ENCODE measurements around the gene CLPX. TPM values are rescaled to one million over a fixed set of nuclear protein-coding genes. Genes with fewer than 3 reads are reported as not detected.

Gene CLPX
- total RNA-seq, 2 experiments from 2014 or later, result 26.0 to 53.3 TPM

DNA sequence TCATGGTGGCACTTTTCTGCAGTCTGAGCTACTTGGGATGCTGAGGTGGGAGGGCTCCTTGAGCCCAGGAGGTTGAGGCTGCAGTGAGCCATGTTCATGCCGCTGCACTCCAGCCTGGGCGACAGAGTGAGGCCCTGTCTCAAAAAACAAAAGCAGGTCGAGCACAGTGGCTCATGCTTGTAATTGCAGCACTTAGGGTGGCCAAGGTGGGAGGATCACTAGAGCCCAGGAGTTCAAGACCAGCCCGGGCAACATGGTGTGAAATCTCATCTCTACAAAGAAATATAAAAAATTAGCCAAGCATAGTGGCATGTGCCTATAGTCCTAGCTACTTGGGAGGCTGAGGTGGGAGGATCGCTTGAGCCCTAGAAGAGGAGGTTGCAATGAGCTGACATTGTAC, 80.1 kb downstream of the CLPX start:
- Histone ChIP-seq H3K4me1 (ENCODE audit: insufficient read depth, low read length, poor library complexity, severe bottlenecking) (no peaks in the 10 kb centered on the region), H2AFZ (ENCODE audit: low read length) (no peak overlapping the region), H3K9me2 (ENCODE audit: insufficient read depth, low read length) (no peaks in the 10 kb centered on the region), H3K79me2 (ENCODE audit: insufficient read depth, low read depth, low read length) (no peaks in the 10 kb centered on the region), H3K9me3 (ENCODE audit: low read length) (no peaks in the 10 kb centered on the region), H4K20me1 (ENCODE audit: insufficient read depth, low read length) (no peaks in the 10 kb centered on the region), H3K4me3 (ENCODE audit: low read depth, low read length, poor library complexity, severe bottlenecking) (no peak overlapping the region), H3K4me2 (ENCODE audit: low read length) (no peak overlapping the region), H3K27ac (ENCODE audit: low read depth, low read length, poor library complexity, severe bottlenecking) (no peak overlapping the region), H3K36me3 (ENCODE audit: insufficient read depth, low read length) (peaks cover 37% of the 10 kb centered on the region)
- BruUV-seq (replicated peaks), result no TSS peak
- CTCF ChIA-PET (ENCODE audit: unreplicated experiment), result no interaction called here
- no peak for DNase-seq (ENCODE audit: low spot score)
- intact Hi-C loops (cut with micrococcal nuclease; ENCODE audit: unreplicated experiment), result no loop called here
- POLR2A ChIA-PET, result no interaction called here
- TF ChIP-seq, protein P1, sequence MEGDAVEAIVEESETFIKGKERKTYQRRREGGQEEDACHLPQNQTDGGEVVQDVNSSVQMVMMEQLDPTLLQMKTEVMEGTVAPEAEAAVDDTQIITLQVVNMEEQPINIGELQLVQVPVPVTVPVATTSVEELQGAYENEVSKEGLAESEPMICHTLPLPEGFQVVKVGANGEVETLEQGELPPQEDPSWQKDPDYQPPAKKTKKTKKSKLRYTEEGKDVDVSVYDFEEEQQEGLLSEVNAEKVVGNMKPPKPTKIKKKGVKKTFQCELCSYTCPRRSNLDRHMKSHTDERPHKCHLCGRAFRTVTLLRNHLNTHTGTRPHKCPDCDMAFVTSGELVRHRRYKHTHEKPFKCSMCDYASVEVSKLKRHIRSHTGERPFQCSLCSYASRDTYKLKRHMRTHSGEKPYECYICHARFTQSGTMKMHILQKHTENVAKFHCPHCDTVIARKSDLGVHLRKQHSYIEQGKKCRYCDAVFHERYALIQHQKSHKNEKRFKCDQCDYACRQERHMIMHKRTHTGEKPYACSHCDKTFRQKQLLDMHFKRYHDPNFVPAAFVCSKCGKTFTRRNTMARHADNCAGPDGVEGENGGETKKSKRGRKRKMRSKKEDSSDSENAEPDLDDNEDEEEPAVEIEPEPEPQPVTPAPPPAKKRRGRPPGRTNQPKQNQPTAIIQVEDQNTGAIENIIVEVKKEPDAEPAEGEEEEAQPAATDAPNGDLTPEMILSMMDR (conservative IDR thresholded peaks at IDR 0.05; ENCODE audit: low read length), result no peak
- TF ChIP-seq EZH2phosphoT487 (IDR thresholded peaks at IDR 0.05; ENCODE audit: borderline replicate concordance, low read depth, low read length), result no peak

DNA sequence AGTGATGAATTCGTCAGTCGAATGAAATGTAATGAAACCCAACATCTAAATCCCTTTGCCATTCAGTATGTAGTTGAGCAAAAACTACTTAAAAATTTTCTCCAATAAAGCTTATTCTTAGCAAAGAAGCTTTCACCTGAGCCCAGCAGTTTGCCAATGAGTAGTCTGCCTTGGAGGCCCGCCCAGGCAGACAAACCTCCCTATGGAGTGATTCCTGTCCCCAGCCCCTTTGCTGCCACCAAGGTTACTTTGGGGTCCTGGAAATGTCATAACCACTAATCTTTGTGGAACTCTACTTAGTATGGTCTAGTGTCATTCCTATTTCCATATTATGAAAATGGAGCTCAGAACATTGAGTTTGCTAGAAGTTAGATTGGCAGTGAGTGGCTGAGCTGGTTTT, 82.2 kb downstream of the CLPX start:
- H3K4me2 ChIP-seq (ENCODE audit: low read length), result no peak overlapping the region
- no peak overlapping the region for H3K27ac ChIP-seq (ENCODE audit: low read depth, low read length, poor library complexity, severe bottlenecking)
- H2AFZ ChIP-seq (ENCODE audit: low read length), result no peak overlapping the region
- no peaks in the 10 kb centered on the region for H3K79me2 ChIP-seq (ENCODE audit: insufficient read depth, low read depth, low read length)
- POLR2A ChIA-PET, result interaction anchor here (0.6 to 0.9 kb wide), 2 partner anchors 11 to 91 kb away, joined by 3 read pairs; no protein-coding TSS in a partner anchor
- TF ChIP-seq EZH2phosphoT487 (IDR thresholded peaks at IDR 0.05; ENCODE audit: borderline replicate concordance, low read depth, low read length), result no peak
- TF ChIP-seq, protein P1 (conservative IDR thresholded peaks at IDR 0.05; ENCODE audit: low read length), result no peak
- no peaks in the 10 kb centered on the region for H3K9me3 ChIP-seq (ENCODE audit: low read length)
- no peaks in the 10 kb centered on the region for H3K4me1 ChIP-seq (ENCODE audit: insufficient read depth, low read length, poor library complexity, severe bottlenecking)
- intact Hi-C loops (cut with micrococcal nuclease; ENCODE audit: unreplicated experiment), result no loop called here
- no peak overlapping the region for H3K4me3 ChIP-seq (ENCODE audit: low read depth, low read length, poor library complexity, severe bottlenecking)
- BruUV-seq (replicated peaks), result no TSS peak
- no peaks in the 10 kb centered on the region for H4K20me1 ChIP-seq (ENCODE audit: insufficient read depth, low read length)
- H3K36me3 ChIP-seq (ENCODE audit: insufficient read depth, low read length), result peaks cover 55% of the 10 kb centered on the region
- DNase-seq (ENCODE audit: low spot score), result no peak
- H3K9me2 ChIP-seq (ENCODE audit: insufficient read depth, low read length), result no peaks in the 10 kb centered on the region
- CTCF ChIA-PET (ENCODE audit: unreplicated experiment), result no interaction called here

DNA sequence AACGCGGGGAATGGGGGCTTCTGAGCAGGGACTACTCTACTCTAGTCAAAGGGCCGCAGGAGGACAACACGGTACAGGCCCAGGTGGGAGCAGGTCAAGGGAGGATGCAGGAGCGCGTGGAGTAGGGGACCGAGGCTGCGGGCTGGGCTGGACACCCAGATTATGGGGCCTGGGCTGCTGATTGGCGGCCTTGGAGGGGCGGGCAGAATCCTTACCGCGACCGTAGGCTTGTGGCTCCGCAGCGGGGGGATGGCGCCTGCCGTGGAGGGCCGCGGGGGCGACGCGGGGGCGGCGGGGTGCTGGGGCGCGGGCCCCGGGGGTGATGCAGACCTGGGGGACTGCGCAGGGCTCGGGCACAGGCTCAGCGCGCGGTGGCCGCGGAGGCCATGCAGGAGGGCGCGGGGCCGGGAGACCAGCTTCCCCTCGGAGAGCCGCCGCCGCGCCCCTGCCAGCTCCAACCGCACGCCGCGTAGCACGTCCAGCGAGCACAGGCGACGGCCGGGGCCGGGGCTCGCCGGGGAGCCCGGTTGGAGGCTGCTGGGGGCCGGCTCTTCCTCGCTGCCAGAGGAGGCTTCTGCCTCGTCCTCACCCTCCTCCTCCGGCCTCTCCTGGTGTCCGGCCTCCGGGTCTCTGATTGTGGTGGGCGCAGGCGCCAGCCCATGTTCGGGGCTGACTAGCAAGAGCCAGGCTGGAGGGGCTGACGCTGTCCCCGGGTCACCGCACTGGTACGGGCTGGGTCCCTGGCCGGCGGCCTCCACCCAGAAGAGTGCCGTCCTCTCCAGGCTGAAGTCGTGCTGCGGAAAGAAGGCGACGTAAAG, 83.0 kb downstream of the CLPX start:
- Histone ChIP-seq H3K4me1 (ENCODE audit: insufficient read depth, low read length, poor library complexity, severe bottlenecking) (no peaks in the 10 kb centered on the region), H3K9me2 (ENCODE audit: insufficient read depth, low read length) (no peaks in the 10 kb centered on the region), H3K27ac (ENCODE audit: low read depth, low read length, poor library complexity, severe bottlenecking) (no peak overlapping the region), H3K79me2 (ENCODE audit: insufficient read depth, low read depth, low read length) (no peaks in the 10 kb centered on the region), H3K9me3 (ENCODE audit: low read length) (no peaks in the 10 kb centered on the region), H3K4me3 (ENCODE audit: low read depth, low read length, poor library complexity, severe bottlenecking) (no peak overlapping the region), H3K4me2 (ENCODE audit: low read length) (no peak overlapping the region), H2AFZ (ENCODE audit: low read length) (no peak overlapping the region), H4K20me1 (ENCODE audit: insufficient read depth, low read length) (no peaks in the 10 kb centered on the region), H3K36me3 (ENCODE audit: insufficient read depth, low read length) (peaks cover 61% of the 10 kb centered on the region)
- intact Hi-C loops (cut with micrococcal nuclease; ENCODE audit: unreplicated experiment), result loop anchor here (1.0 kb wide), 1 partner anchor 48 kb away; no protein-coding TSS in a partner anchor
- BruUV-seq (replicated peaks), result no TSS peak
- TF ChIP-seq, protein P1 (conservative IDR thresholded peaks at IDR 0.05; ENCODE audit: low read length), result peak; percentile 20; the same call in 1 of the 2 replicates
- no peak for TF ChIP-seq EZH2phosphoT487 (IDR thresholded peaks at IDR 0.05; ENCODE audit: borderline replicate concordance, low read depth, low read length)
- no peak for DNase-seq (ENCODE audit: low spot score)
- POLR2A ChIA-PET, result interaction anchor here (0.6 to 0.9 kb wide), 3 partner anchors 12 to 204 kb away, joined by 3 to 4 read pairs (median 3); no protein-coding TSS in a partner anchor
- CTCF ChIA-PET (ENCODE audit: unreplicated experiment), result interaction anchor here (0.6 kb wide), 1 partner anchor 247 kb away, joined by 3 read pairs; no protein-coding TSS in a partner anchor

Measured in OCI-LY7 (cell line).